HEK293T (cell line): ENCODE results near the gene TNFRSF18.

Experiments used
- CTCF ChIA-PET: fragments of 350-600 bp; formaldehyde crosslinking; extraction: SDS; loops from one replicate; lab custom pipeline; 2021; ENCODE audit warnings: antibody characterized with exemption, inconsistent platforms; lab: Yijun Ruan, JAX
- POLR2A ChIA-PET: fragments of 350-600 bp; formaldehyde crosslinking; extraction: SDS; loops from one replicate; lab custom pipeline; 2020; ENCODE audit warnings: antibody characterized with exemption, inconsistent platforms; lab: Yijun Ruan, JAX
- DNase-seq: peaks from one replicate; pipeline ENCODE4 v3.0.0; 2012; ENCODE audit warnings: mixed read lengths; ENCODE audit errors: extremely low spot score
- ARNT ChIP-seq: fragments of 450-650 bp; IDR thresholded peaks from 2 replicates; pipeline ENCODE4 v1.6.1; 2017; ENCODE audit warnings: mild to moderate bottlenecking
- BHLHE40 ChIP-seq: fragments of 450-650 bp; IDR thresholded peaks from 2 replicates; pipeline ENCODE4 v1.6.1; 2016; ENCODE audit warnings: mild to moderate bottlenecking, moderate library complexity, borderline replicate concordance
- CTBP1 ChIP-seq: fragments of 450-650 bp; IDR thresholded peaks from 2 replicates; pipeline ENCODE4 v1.6.1; 2016; ENCODE audit warnings: borderline replicate concordance
- ELF4 ChIP-seq: fragments of 450-650 bp; IDR thresholded peaks from 2 replicates; pipeline ENCODE4 v1.6.1; 2017; ENCODE audit warnings: antibody characterized with exemption
- FOXA1 ChIP-seq: fragments of 450-650 bp; IDR thresholded peaks from 2 replicates; pipeline ENCODE4 v1.6.1; 2016; ENCODE audit warnings: mild to moderate bottlenecking
- FOXK2 ChIP-seq: fragments of 450-650 bp; IDR thresholded peaks from 2 replicates; pipeline ENCODE4 v1.6.1; 2016; ENCODE audit warnings: mild to moderate bottlenecking
- FOXM1 ChIP-seq: fragments of 450-650 bp; IDR thresholded peaks from 2 replicates; pipeline ENCODE4 v1.6.1; 2017; ENCODE audit warnings: mild to moderate bottlenecking, borderline replicate concordance
- HDGF ChIP-seq: fragments of 450-650 bp; IDR thresholded peaks from 2 replicates; pipeline ENCODE4 v1.6.1; 2017; ENCODE audit warnings: antibody characterized with exemption, borderline replicate concordance
- L3MBTL2 ChIP-seq: fragments of 450-650 bp; conservative IDR thresholded peaks from 2 replicates; pipeline ENCODE4 v1.6.1; 2016; ENCODE audit warnings: mild to moderate bottlenecking
- LEF1 ChIP-seq: fragments of 450-650 bp; IDR thresholded peaks from 2 replicates; pipeline ENCODE4 v1.6.1; 2017; ENCODE audit warnings: mild to moderate bottlenecking, borderline replicate concordance
- NFRKB ChIP-seq: fragments of 450-650 bp; IDR thresholded peaks from 2 replicates; pipeline ENCODE4 v1.6.1; 2016; ENCODE audit warnings: mild to moderate bottlenecking, moderate library complexity
- PKNOX1 ChIP-seq: fragments of 450-650 bp; IDR thresholded peaks from 2 replicates; pipeline ENCODE4 v1.6.1; 2016
- SP1 ChIP-seq: fragments of 450-650 bp; IDR thresholded peaks from 2 replicates; pipeline ENCODE4 v1.6.1; 2017
- SUZ12 ChIP-seq: fragments of 450-650 bp; IDR thresholded peaks from 2 replicates; pipeline ENCODE4 v1.6.1; 2016; ENCODE audit warnings: mild to moderate bottlenecking
- TARDBP ChIP-seq: fragments of 450-650 bp; IDR thresholded peaks from 2 replicates; pipeline ENCODE4 v1.6.1; 2016
- ZNF384 ChIP-seq: fragments of 450-650 bp; IDR thresholded peaks from 2 replicates; pipeline ENCODE4 v1.6.1; 2016

Gene TNFRSF18

GRCh38 chr1:1213345-1214265 is 7.2 kb upstream of the TNFRSF18 start, which contains the start of gene TNFRSF4:
Gene TNFRSF4, minus strand, starts transcription at chr1:1214153. Its CDS starts 26 bp downstream, at chr1:1214127.
- POLR2A ChIA-PET: no interaction called here
- TF ChIP-seq BHLHE40 (no peak), SP1 (no peak), TARDBP (no peak), NFRKB (no peak), CTBP1 (no peak), SUZ12 (no peak), FOXM1 (no peak), ZNF384 (no peak), LEF1 (no peak)
- CTCF ChIA-PET: no interaction called here
- DNase-seq: no peak

- DNase-seq: no peak
- TF ChIP-seq NFRKB (no peak), FOXK2 (no peak), PKNOX1 (no peak), L3MBTL2 (no peak), LEF1 (no peak), SUZ12 (no peak), HDGF (no peak)
- POLR2A ChIA-PET: no interaction called here
- CTCF ChIA-PET: no interaction called here
Observed at GRCh38 chr1:1212780-1213344, 6.5 kb upstream of the TNFRSF18 start.

- TF ChIP-seq ZNF384 (no peak), BHLHE40 (no peak), NFRKB (no peak), FOXM1 (no peak), L3MBTL2 (no peak), PKNOX1 (no peak), SUZ12 (no peak), ARNT (no peak), CTBP1 (no peak), FOXK2 (no peak)
- ChIA-PET CTCF (no interaction called here), POLR2A (no interaction called here)
- no peak for DNase-seq
Observed at GRCh38 chr1:1211541-1212441, 5.4 kb upstream of the TNFRSF18 start.

GRCh38 chr1:1210726-1211540 is 4.5 kb upstream of the TNFRSF18 start:
- ChIA-PET POLR2A (no interaction called here), CTCF (no interaction called here)
- no peak for TF ChIP-seq TARDBP
- no peak for DNase-seq

- POLR2A ChIA-PET: no interaction called here
- DNase-seq: no peak
- TF ChIP-seq FOXM1 (no peak), SUZ12 (no peak), PKNOX1 (no peak), SP1 (no peak), FOXK2 (no peak)
- CTCF ChIA-PET: no interaction called here
Observed at GRCh38 chr1:1208713-1209433, 2.5 kb upstream of the TNFRSF18 start.

- CTCF ChIA-PET: no interaction called here
- POLR2A ChIA-PET: no interaction called here
- TF ChIP-seq FOXK2 (no peak), BHLHE40 (no peak), HDGF (no peak), CTBP1 (no peak), L3MBTL2 (no peak), ELF4 (no peak), FOXA1 (no peak), ARNT (no peak), NFRKB (no peak), FOXM1 (no peak)
- no peak for DNase-seq
Observed at GRCh38 chr1:1207571-1207892, 1.1 kb upstream of the TNFRSF18 start.
